DOHH2 (cell line): Measurements from ENCODE around the gene BRICD5.

ENCODE experiments used
- H3F3A ChIP-seq: fragments of 200-600 bp; sonication (generic), shearing (Covaris generic); 2 replicates; pipeline ENCODE4 v1.6.0; 2016; ENCODE audit warnings: antibody characterized with exemption, mild to moderate bottlenecking; ENCODE audit not compliant: control insufficient read depth, insufficient read depth
- H3K27ac ChIP-seq: fragments of 200-600 bp; sonication (generic); 2 replicates; pipeline ENCODE4 v1.5.1; 2014; ENCODE audit warnings: low read depth, mild to moderate bottlenecking, low read length, moderate library complexity
- H3K27me3 ChIP-seq: fragments of 200-600 bp; sonication (generic); 2 replicates; pipeline ENCODE4 v1.6.1; 2014; ENCODE audit warnings: mild to moderate bottlenecking, low read length, mixed read lengths; ENCODE audit not compliant: control insufficient read depth
- H3K36me3 ChIP-seq: fragments of 200-600 bp; sonication (generic); 2 replicates; pipeline ENCODE4 v1.6.1; 2014; ENCODE audit warnings: mild to moderate bottlenecking, low read length, moderate library complexity, mixed read lengths; ENCODE audit not compliant: control insufficient read depth
- H3K4me1 ChIP-seq: fragments of 200-600 bp; sonication (generic); 2 replicates; pipeline ENCODE4 v1.6.1; 2014; ENCODE audit warnings: mild to moderate bottlenecking, low read length, mixed read lengths; ENCODE audit not compliant: control insufficient read depth
- H3K4me2 ChIP-seq: fragments of 200-600 bp; sonication (generic); 2 replicates; pipeline ENCODE4 v1.6.0; 2014; ENCODE audit warnings: mild to moderate bottlenecking, low read length, moderate library complexity
- H3K4me3 ChIP-seq: fragments of 200-600 bp; sonication (generic); 2 replicates; pipeline ENCODE4 v1.5.1; 2014; ENCODE audit warnings: mild to moderate bottlenecking, low read length, mixed read lengths
- H3K79me2 ChIP-seq: fragments of 200-600 bp; sonication (generic); 2 replicates; pipeline ENCODE4 v1.6.1; 2014; ENCODE audit warnings: mild to moderate bottlenecking, low read length, mixed read lengths; ENCODE audit not compliant: control insufficient read depth
- H3K9me2 ChIP-seq: fragments of 200-600 bp; sonication (generic); replicated peaks from 2 replicates; pipeline ENCODE4 v1.6.1; 2014; ENCODE audit warnings: mild to moderate bottlenecking, low read length, mixed read lengths; ENCODE audit not compliant: control insufficient read depth
- H3K9me3 ChIP-seq: fragments of 200-600 bp; sonication (generic); 2 replicates; pipeline ENCODE4 v1.6.1; 2014; ENCODE audit warnings: antibody characterized with exemption, low read length, mixed read lengths; ENCODE audit not compliant: control insufficient read depth, insufficient read depth
- H4K20me1 ChIP-seq: fragments of 200-600 bp; sonication (generic); 2 replicates; pipeline ENCODE4 v1.6.0; 2014; ENCODE audit warnings: low read depth, mild to moderate bottlenecking, antibody characterized with exemption, low read length, moderate library complexity; ENCODE audit not compliant: control insufficient read depth, insufficient read depth
- EZH2phosphoT487 ChIP-seq: fragments of 200-600 bp; sonication (generic); IDR thresholded peaks from 2 replicates; pipeline ENCODE4 v1.6.1; 2017; ENCODE audit warnings: borderline replicate concordance, mild to moderate bottlenecking, antibody characterized with exemption, low read length, moderate library complexity, mixed read lengths
- TF ChIP-seq, protein P1 (sequence below): fragments of 200-600 bp; sonication (generic); IDR thresholded peaks from one replicate; pipeline ENCODE4 v1.5.1; 2014; ENCODE audit warnings: antibody characterized with exemption, mild to moderate bottlenecking, low read depth, low read length; ENCODE audit not compliant: poor library complexity, severe bottlenecking

BRICD5 gene

DNA sequence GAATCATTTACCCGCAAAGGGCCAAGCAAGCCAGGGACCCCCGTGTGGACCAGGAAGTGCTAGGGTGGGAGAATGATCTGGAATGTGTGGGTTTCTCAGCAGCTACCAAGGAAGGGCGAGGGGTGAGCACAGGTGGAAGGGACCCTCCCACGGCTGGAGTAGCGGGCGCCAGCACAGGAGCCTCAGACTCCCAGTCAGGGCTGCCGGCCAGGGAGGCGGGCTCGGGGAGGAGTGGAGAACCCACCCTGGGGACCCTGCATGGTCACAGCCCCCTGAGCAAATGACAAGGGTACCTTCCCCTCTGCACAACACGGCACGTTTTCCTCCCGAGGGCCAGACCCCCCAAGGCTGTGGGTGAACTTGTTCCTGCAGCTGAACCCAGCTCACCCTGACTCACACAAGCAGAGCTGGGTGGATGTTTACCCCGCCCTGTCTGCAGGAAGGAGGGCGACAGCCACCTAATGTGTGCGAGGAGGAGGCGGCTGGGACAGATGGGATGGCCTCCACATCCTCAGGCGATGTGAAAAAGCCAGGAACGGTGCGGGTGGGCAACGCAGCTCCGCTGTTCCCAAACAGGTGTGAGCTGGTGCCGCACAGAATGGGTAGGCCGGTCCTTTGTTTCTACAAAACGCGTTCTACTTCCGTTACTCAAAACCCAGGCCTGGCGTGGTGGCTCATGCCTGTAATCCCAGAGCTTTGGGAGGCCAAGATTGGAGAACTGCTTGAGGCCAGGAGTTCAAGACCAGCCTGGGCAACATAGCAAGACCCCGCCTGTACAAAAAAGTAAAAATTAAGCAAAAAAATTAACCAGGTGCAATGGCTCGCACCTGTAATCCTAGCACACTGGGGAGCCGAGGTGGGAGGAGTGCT, 34.5 kb upstream of the BRICD5 start:
- H4K20me1 ChIP-seq, result no peaks in the 10 kb centered on the region

DNA sequence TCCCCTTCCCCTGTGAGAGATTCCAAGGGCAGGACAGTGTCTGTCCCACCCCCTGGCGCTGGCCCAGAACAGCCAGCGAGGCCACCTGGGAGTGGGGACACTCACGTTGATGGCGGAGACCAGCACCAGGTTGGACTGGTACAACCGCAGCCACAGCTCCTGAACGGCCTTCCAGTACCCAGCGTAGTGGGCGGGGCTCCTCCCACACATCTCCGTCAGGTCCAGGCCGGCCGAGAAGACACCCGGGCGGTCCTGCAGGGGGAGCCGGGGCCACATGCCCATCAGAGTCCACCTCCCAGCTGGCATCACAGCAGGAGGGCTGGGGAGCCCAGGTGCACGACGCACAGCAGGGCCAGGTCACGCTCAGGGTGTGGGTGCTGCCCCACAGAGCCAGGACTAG, 33.6 kb upstream of the BRICD5 start:
- Histone ChIP-seq H3K4me3 (no peak overlapping the region), H3K27me3 (no peaks in the 10 kb centered on the region), H3K27ac (no peak overlapping the region), H3K4me1 (no peaks in the 10 kb centered on the region), H4K20me1 (no peaks in the 10 kb centered on the region), H3K9me2 (no peaks in the 10 kb centered on the region), H3K4me2 (no peak overlapping the region), H3K79me2 (peaks cover 11% of the 10 kb centered on the region), H3K36me3 (peaks cover 57% of the 10 kb centered on the region), H3K9me3 (no peaks in the 10 kb centered on the region), H3F3A (peaks cover 12% of the 10 kb centered on the region; the same call in 1 of the 2 replicates)
- TF ChIP-seq, protein P1, sequence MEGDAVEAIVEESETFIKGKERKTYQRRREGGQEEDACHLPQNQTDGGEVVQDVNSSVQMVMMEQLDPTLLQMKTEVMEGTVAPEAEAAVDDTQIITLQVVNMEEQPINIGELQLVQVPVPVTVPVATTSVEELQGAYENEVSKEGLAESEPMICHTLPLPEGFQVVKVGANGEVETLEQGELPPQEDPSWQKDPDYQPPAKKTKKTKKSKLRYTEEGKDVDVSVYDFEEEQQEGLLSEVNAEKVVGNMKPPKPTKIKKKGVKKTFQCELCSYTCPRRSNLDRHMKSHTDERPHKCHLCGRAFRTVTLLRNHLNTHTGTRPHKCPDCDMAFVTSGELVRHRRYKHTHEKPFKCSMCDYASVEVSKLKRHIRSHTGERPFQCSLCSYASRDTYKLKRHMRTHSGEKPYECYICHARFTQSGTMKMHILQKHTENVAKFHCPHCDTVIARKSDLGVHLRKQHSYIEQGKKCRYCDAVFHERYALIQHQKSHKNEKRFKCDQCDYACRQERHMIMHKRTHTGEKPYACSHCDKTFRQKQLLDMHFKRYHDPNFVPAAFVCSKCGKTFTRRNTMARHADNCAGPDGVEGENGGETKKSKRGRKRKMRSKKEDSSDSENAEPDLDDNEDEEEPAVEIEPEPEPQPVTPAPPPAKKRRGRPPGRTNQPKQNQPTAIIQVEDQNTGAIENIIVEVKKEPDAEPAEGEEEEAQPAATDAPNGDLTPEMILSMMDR, result no peak
- TF ChIP-seq EZH2phosphoT487, result no peak

More for the DNA sequence above, 34.5 kb upstream of the BRICD5 start:
- Histone ChIP-seq H3K9me3 (no peaks in the 10 kb centered on the region), H3K4me3 (no peak overlapping the region), H3K9me2 (no peaks in the 10 kb centered on the region), H3K4me2 (no peak overlapping the region), H3K27ac (no peak overlapping the region), H3K4me1 (peaks cover 3% of the 10 kb centered on the region), H3F3A (0 out of 2 replicates have a peak, but pooled peaks cover 5% of the 10 kb centered on the region), H3K27me3 (no peaks in the 10 kb centered on the region), H3K79me2 (peaks cover 19% of the 10 kb centered on the region), H3K36me3 (peaks cover 54% of the 10 kb centered on the region)
- TF ChIP-seq EZH2phosphoT487, result no peak
- TF ChIP-seq, protein P1, result no peak

DNA sequence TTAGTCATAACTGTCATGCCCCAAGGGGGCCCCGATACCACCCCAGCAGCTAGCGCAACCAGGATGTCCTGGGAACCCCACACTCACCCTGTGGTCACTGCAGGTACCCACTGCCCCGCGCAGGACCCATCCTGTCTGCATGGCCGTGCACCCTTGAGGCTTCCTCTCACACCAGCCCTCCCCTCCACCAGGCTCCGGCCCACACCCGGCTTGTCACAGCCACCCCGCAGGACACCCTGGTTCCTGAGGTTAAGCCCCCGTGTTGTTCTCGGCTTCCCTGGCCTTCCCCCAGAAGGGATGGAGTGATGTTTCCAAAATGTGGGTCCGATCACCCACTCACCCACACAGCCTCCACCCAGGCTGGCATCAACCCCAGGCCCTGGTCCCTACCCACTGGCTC, 33.1 kb upstream of the BRICD5 start:
- no peaks in the 10 kb centered on the region for H3K9me2 ChIP-seq
- H3K27me3 ChIP-seq, result no peaks in the 10 kb centered on the region
- H3K27ac ChIP-seq, result no peak overlapping the region
- no peak overlapping the region for H3K4me2 ChIP-seq
- peaks cover 8% of the 10 kb centered on the region for H3K79me2 ChIP-seq
- no peak overlapping the region for H3K4me3 ChIP-seq
- TF ChIP-seq, protein P1, result no peak
- TF ChIP-seq EZH2phosphoT487, result no peak
- H3K36me3 ChIP-seq, result peaks cover 55% of the 10 kb centered on the region
- no peaks in the 10 kb centered on the region for H4K20me1 ChIP-seq
- H3F3A ChIP-seq, result peaks cover 15% of the 10 kb centered on the region; the same call in 1 of the 2 replicates
- no peaks in the 10 kb centered on the region for H3K9me3 ChIP-seq
- no peaks in the 10 kb centered on the region for H3K4me1 ChIP-seq
